ENCODE measurements around the gene FCHSD1.
A peak's percentile ranks its signal among the peaks of the same experiment; 100 is the strongest.

FCHSD1 gene

GRCh38 chr5:141650851-141651727 is at the start of gene FCHSD1:
Gene FCHSD1 (minus strand): TSS chr5:141651418. CDS start chr5:141651368, 50 bp downstream.
- peak; percentile 81 for DNase-seq

DNA sequence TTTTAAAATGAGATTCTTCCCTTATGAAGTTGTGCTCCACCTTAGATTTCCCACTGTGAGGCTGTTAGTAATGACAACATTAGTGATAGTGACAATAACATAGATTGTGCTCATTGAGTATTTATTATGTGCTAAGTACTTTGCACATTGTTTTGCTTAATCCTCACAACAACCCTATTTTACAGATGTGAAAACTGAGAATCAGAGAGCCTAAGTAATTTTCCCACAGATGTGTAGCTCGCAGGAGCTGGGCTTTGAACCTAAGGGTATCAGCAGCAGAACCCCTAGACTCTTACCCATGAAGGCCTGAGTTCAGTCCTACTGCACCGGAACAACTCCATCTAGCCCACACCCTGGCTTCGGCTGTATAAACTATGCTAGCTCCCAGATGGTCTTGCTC is 46.4 kb upstream of the FCHSD1 start:
- no peak for DNase-seq

DNA sequence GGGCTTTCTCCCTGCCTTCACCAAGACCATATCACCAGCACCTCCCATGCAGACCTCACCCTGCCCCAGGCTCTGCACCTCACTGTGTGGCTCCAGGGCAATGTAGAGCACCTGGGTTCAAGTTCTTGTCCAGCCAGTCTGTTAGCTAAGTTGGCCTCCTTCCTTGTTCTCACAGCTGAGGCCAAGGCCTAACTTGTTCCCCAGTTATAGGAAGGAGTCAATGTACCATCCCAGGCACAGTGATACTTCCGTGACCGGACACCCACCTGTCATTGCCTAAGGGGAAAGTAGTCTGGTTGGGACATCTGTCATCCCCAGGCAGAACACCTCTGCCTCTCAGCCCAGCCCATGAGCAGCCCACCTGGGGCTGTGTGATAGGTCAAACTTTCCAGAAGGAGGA is 45.2 kb upstream of the FCHSD1 start:
- DNase-seq = no peak

- DNase-seq = no peak
These were observed 44.5 kb upstream of the FCHSD1 start for GRCh38 chr5:141695627-141696215.

DNA sequence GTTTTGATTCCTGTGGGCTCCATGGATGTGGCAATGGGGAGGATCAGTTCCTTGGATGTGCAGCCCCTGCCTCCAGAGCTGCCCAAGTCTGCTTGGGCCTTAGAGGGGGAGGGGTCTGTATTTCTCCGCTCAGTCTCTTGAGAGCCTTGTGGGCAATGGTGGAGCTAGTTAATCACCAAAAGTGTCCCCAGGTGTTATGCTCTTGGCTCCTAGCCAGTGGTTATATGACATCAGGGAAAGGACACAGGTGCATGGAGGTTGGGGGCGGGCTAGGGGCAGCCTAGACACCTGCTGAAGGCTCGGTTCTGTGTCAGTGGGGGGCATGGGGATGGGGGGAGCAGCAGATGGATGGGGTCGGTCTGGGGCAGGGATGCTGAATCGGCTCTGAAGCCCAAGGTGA is 43.3 kb upstream of the FCHSD1 start:
- no peak for DNase-seq

- peak; percentile 90 for DNase-seq
These were observed 41.9 kb upstream of the FCHSD1 start for GRCh38 chr5:141692919-141693725.

- peak; percentile 9 for DNase-seq
These were observed 41.3 kb upstream of the FCHSD1 start for GRCh38 chr5:141692533-141692888.

GRCh38 chr5:141691867-141692532 is 40.8 kb upstream of the FCHSD1 start:
- peak; percentile 89 for DNase-seq

GRCh38 chr5:141691286-141691866 is 40.2 kb upstream of the FCHSD1 start:
- DNase-seq = no peak

DNA sequence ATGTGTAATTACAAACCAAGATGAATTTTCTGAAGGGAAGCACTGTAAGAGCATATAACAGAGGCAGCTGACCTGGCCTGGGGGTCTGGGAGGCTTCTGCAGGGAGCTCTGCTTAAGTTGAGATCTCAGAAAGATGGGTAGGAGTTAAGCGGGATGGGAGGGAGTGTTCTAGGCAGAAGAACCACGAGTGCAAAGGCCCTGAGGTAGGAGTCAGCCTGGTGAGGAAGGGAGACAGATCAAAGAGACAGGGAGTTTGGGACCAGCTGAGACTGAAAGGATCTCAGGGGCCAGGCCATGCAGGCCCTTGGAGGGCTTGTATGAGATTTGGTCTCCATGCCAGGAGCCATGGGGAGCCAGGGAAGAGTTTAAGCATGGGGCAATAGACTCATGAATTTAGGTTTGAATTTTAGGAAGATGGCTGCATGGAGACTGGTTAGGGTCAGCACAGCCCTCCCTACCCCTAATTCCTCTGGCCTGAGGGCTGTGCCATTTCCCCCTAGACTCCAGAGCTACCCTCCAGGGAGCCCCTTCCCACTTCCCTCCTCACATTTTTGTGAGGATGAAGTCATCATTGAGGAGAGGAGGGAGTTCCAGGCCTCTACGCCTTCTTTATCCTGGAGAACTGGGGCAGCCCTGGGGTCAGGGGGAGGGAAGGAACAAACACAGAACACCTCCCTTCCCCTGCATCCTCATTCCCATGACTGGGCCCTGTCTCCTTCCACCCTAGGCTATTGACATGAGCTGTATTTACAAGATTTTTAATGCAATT is 35.6 kb upstream of the FCHSD1 start:
- no peak for DNase-seq

- no peak for DNase-seq
These were observed 34.4 kb upstream of the FCHSD1 start for GRCh38 chr5:141685591-141685990.

GRCh38 chr5:141683596-141684141 is 32.5 kb upstream of the FCHSD1 start:
- no peak for DNase-seq

DNA sequence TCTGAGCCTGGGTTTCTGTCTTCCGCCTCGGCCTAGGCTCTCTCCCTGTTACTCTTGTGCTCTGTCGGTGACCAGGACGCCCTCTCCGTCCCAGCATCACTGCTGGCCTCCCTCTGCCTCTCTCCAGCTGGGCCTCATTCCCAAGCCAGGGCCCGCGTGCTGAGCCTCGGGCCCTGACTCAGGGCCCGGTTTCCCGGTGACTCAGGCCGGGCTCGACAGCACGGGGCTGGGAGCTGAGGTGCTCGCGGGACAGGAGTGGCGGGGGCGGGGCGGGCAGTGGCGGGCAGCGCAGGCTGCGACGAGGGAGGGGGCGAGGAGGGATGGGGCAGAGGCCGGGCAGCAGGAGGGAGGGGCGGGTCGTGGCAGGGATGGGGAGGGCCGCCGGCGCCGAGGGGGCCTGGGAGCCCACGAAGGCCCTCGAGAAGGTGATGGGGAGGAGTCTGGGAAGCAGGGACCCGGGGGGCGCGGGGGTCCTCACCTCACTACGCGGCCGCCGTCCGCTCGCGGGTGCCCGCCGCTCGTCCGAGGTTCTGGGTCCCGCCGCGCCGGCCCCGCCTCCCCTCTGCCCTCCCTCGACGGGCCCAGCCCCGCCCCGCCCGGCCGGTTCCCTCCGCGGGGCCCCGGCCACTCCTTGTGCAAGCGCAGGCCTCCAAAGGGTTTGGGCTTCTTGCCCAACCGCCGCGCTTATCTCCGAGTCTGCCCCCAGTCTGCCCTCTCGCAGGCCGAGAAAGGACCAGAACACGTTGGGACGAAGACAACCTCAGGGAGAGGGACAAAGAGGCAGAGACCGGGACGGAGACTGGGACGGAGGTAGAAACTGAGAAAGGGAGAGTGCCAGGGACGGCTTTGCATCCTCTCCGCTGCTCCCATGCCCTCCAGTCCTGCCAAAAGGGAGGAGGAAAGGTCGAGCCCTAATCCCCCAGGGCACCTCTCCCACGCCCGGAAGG is 30.8 kb upstream of the FCHSD1 start, which contains the start of gene ARAP3:
ARAP3 (minus strand) TSS at position 536 of the 947 bp plus-strand sequence. CDS start 1,744 bp downstream, outside the sequence.
- peak; percentile 51 for DNase-seq

GRCh38 chr5:141681295-141681694 is 30.1 kb upstream of the FCHSD1 start:
- DNase-seq = no peak

DNA sequence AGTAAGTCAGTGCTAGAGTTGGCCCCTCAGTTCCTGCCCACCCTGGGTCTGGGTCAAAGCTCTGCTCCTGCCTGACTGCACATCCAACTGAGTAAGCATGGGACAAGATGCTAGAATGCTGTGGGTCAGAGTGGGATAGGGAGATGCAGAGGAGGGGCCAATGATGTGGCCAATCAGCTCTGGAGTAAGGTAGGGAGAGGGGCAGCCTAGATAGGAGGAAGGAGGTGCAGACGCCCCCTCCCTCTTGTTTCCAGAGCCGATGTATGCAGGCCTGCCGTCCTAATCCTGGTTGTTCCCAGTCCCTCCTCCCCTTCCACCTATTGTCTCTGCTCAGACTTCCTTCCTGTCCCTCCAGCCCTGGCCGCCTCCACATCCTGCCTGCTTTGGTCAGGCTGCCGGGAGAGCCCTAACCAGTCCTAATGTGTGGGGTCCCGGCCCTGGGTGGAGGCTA is 29.6 kb upstream of the FCHSD1 start:
- no peak for DNase-seq

DNA sequence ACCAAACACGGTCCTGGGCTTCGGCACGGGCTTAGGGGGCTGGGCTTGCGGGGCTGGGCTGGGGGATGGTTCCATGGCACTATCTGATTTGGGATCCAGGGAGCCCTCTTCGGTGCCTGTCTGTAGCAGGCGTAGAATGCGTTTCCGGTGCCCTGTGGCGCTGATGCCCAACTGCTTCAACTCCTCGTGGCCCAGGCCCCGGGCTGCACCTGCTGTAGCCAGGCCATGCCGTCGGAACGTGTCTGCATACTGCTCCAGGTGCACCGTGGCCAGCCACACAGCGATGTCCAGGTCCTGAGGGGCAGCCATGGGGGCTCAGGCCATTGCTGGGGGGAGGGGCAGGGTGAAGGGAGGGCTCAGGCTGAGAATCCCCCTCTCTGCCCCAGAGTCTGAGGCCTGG is 29.0 kb upstream of the FCHSD1 start:
- no peak for DNase-seq

- DNase-seq = no peak
These were observed 26.2 kb upstream of the FCHSD1 start for GRCh38 chr5:141677415-141677814.

DNA sequence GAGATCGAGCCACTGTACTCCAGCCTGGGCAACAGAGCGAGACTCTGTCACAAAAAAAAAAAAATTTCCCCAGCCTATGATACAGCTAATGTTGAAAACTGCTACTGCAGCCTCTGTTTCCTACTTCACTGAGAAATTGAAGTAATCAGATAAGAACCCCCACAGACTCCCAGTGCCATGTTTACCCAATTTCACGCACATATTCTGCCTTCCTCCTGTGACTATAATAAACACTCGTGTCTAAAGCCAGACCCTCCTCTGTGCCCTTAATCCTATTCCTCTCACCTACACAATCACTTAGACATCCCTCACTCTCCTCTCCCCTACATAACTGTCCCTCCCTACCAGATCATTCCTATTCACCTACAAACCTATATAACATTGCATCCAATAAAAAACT is 24.5 kb upstream of the FCHSD1 start:
- DNase-seq = no peak

- DNase-seq = no peak
These were observed 23.5 kb upstream of the FCHSD1 start for GRCh38 chr5:141674747-141675146.

All from activated naive CD4-positive, alpha-beta T cell treated with Interleukin-2 at 50 U/mL for 16 hours (primary cell).